ES-I3 (cell line): ENCODE results near the gene COL1A2.
A peak's percentile ranks its signal among the peaks of the same experiment; 100 is the strongest.

Experiments
- H3K36me3 ChIP-seq: 2 replicates; pipeline ENCODE4 v1.6.1; 2013; ENCODE audit warnings: mild to moderate bottlenecking, low read length, control low read depth, moderate library complexity; ENCODE audit not compliant: insufficient read depth
- H3K4me1 ChIP-seq: 2 replicates; pipeline ENCODE4 v1.6.1; 2013; ENCODE audit warnings: mild to moderate bottlenecking, control low read depth, low read length; ENCODE audit not compliant: insufficient read depth
- H3K9ac ChIP-seq: 2 replicates; pipeline ENCODE4 v1.6.1; 2013; ENCODE audit warnings: low read depth, mild to moderate bottlenecking, low read length, moderate library complexity
- H3K9me3 ChIP-seq: 2 replicates; pipeline ENCODE4 v1.6.1; 2013; ENCODE audit warnings: mild to moderate bottlenecking, low read length, moderate library complexity; ENCODE audit not compliant: control insufficient read depth, insufficient read depth

COL1A2 gene

DNA sequence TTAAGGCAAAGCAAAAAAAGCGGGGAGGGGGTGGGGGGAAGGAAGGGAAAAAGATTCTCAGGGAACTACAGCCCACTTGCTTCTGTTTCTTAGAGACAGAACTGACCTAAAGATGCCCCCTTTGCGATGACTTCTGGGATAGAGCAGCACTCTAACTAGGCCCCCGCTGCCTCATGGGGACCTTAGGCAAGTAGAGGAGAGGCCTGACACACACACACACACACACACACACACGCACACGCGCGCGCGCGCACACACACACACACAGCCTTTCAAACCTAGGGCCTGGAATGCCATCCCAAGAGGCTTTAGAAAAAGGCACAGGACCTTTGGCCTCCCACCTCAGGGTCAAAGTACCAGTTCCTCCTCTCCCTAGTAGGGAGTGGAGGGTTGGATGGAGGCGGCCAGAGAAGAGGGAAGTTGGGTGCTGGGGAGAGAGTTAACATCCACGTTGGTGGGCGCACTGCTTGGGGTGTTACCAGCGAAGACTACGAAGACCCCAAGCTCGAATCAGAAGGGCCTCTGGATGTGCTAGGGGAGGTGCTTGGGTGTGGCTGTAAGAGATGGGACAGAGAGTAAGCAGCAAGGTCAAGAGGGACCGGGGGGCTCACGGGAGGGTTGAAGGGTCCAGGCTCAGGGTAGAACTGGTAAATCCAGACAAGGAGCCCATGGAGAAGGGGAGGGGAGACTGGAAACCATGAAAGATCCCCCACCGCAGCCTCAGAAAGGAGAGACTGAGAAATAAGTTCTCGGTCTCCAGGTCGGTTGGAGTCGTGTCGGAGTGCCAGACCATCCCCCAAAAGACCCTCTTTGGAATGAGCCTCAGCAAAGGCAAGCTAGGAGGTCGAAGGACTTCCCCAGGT is 1.2 kb upstream of the COL1A2 start:
- H3K9me3 ChIP-seq: no peaks in the 10 kb centered on the region
- peaks cover 8% of the 10 kb centered on the region for H3K4me1 ChIP-seq
- peak overlapping the region; percentile 49 for H3K9ac ChIP-seq
- no peaks in the 10 kb centered on the region for H3K36me3 ChIP-seq

DNA sequence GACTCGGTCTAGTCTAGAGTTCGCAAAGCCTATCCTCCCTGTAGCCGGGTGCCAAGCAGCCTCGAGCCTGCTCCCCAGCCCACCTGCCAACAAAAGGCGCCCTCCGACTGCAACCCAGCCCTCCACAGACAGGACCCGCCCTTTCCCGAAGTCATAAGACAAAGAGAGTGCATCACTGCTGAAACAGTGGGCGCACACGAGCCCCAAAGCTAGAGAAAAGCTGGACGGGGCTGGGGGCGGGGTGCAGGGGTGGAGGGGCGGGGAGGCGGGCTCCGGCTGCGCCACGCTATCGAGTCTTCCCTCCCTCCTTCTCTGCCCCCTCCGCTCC is 622 bp upstream of the COL1A2 start:
- Histone ChIP-seq H3K9ac (peak overlapping the region; percentile 93), H3K36me3 (no peaks in the 10 kb centered on the region), H3K4me1 (peaks cover 8% of the 10 kb centered on the region), H3K9me3 (no peaks in the 10 kb centered on the region)

DNA sequence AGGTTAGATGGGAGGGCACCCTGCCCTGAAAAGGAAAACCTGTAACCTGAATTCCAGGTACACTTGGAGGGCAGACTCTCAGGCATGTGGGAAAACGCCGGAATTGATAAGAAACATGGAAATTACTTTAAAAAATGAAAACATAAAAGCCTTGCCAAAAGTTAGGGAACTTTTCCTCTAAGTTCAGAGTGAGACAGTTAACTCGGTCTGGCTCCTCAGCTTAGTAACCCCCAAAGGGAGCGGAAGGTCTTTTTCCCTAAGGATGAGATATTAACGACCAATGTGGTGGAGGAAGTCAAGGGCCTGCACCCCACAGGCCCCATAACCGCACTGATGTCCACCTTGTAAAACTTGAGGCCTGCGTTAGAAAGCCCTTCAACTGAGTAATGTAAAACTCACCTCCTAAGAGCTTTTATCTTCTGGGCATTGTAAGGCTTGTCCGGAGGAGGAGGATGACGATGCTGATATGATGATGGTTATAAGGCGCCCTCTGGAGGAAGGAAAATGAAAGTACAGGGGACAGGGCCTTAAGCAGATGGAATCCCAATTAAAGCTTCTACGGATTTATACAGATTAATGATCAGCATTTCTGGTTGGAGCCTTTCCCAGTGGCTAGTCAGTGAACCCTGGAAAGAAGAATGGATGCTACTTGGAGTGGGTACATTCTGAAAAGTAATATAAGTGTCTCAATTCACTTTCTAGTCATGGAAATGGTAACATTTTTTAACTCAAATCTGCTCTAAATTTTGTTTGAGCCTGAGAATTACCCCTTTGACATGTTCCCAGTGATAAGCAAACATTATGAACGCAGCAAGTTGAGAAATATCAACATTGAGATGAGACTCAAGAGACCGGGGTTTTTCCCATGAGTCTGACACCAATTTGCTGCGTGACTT is 694 bp downstream of the COL1A2 start:
- H3K9ac ChIP-seq: peak overlapping the region; percentile 93
- H3K4me1 ChIP-seq: peaks cover 8% of the 10 kb centered on the region
- H3K9me3 ChIP-seq: no peaks in the 10 kb centered on the region
- 0 out of 2 replicates have a peak, but pooled peaks cover 3% of the 10 kb centered on the region for H3K36me3 ChIP-seq

DNA sequence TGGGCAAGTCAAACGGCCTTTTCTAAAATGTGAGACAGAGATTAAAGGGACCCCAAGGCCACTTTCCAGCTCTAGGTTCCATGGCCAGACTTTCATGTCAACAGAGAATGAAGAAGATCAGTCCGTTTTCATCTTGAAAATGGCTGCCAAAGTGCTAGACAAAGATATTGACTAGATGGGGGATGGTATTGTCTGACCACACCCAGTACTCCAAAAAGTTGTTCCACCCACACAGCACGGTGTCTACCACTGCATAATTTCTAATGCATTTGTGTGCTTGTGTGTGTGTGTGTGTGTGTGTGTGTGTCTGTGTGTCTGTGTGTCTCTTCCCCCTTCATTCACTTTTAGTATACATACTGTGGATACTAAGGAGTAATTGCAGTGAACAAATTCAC is 1.3 kb downstream of the COL1A2 start:
- Histone ChIP-seq H3K9ac (peak overlapping the region; percentile 93), H3K9me3 (no peaks in the 10 kb centered on the region), H3K36me3 (0 out of 2 replicates have a peak, but pooled peaks cover 3% of the 10 kb centered on the region), H3K4me1 (peaks cover 8% of the 10 kb centered on the region)

DNA sequence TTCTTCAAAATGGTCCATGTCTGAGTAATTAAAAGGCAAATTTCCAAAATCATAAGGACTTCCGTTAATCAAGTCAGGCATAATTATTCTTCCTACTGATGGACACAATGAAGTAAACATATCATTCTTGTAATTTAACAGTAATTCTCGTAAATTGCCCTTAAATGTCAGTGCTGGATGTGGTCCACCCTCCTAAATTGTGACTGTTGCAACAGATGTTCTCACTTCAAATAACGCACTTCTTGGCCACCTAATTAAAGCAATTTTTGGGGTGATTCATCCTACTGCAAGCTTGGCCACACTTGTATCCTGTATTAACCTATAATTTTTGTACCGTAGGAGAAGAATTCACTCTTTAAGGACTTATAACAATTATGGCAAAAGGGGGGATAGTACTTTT is 1.9 kb downstream of the COL1A2 start:
- 0 out of 2 replicates have a peak, but pooled peaks cover 3% of the 10 kb centered on the region for H3K36me3 ChIP-seq
- peak overlapping the region; percentile 93; the same call in 1 of the 2 replicates for H3K9ac ChIP-seq

DNA sequence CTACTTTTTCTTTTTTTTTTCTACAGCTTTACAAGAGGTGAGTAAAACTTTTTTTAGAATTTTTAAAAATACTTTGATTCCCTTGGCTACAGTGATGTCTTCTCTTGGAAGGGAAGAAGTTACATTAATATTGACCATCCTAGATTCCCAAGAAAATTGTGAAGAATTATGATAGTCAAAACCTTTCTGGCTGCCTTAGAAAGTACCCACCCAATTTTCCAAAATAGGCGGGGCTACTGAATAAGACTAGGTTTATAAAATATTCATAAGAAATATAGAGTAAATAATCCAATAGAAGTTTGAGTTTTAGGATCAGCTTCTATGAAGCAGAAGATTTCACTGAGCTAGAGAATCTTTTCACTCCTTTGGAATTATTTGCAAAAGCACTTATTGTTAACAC is 3.0 kb downstream of the COL1A2 start:
- Histone ChIP-seq H3K4me1 (peaks cover 2% of the 10 kb centered on the region; the same call in 1 of the 2 replicates), H3K9ac (no peak overlapping the region), H3K9me3 (no peaks in the 10 kb centered on the region), H3K36me3 (0 out of 2 replicates have a peak, but pooled peaks cover 3% of the 10 kb centered on the region)

More for the DNA sequence above, 1.9 kb downstream of the COL1A2 start:
- Histone ChIP-seq H3K4me1 (peaks cover 8% of the 10 kb centered on the region), H3K9me3 (no peaks in the 10 kb centered on the region)

DNA sequence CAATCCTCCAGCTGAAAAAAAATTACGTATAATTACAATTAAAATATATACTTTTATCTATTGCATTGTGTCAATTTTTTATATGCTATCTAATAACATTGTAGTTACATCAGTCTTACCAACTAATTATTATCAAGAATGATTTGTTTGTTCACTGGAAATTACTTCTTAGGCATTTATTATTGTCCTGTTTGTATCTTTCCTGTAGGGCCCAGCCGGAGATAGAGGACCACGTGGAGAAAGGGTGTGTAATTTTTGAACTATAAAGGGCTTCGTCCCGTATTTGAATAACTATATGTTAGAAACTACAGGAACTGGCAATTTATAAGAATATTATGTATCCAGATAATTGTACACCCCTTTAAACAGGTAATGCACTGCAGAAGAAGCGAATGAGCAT is 4.1 kb downstream of the COL1A2 start:
- Histone ChIP-seq H3K9ac (no peak overlapping the region), H3K4me1 (no peaks in the 10 kb centered on the region; the same call in 1 of the 2 replicates), H3K36me3 (peaks cover 3% of the 10 kb centered on the region; the same call in 1 of the 2 replicates), H3K9me3 (no peaks in the 10 kb centered on the region)

DNA sequence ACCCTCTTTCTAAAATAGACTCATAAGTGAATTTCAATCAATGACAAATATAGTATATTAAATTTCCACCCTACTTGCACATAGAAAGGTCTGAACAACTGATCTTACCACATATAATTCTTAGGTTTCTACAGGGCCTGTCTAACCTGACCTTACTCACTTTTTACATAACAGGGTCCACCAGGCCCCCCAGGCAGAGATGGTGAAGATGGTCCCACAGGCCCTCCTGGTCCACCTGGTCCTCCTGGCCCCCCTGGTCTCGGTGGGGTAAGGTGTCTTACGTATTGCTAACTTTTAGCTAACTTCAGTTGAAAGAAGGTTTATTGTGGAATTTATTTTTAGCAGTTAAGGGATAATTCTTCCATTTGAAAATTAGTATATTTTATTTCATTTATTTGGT is 5.3 kb downstream of the COL1A2 start:
- Histone ChIP-seq H3K9ac (no peak overlapping the region), H3K4me1 (no peaks in the 10 kb centered on the region; the same call in 1 of the 2 replicates), H3K9me3 (no peaks in the 10 kb centered on the region), H3K36me3 (peaks cover 3% of the 10 kb centered on the region; the same call in 1 of the 2 replicates)

DNA sequence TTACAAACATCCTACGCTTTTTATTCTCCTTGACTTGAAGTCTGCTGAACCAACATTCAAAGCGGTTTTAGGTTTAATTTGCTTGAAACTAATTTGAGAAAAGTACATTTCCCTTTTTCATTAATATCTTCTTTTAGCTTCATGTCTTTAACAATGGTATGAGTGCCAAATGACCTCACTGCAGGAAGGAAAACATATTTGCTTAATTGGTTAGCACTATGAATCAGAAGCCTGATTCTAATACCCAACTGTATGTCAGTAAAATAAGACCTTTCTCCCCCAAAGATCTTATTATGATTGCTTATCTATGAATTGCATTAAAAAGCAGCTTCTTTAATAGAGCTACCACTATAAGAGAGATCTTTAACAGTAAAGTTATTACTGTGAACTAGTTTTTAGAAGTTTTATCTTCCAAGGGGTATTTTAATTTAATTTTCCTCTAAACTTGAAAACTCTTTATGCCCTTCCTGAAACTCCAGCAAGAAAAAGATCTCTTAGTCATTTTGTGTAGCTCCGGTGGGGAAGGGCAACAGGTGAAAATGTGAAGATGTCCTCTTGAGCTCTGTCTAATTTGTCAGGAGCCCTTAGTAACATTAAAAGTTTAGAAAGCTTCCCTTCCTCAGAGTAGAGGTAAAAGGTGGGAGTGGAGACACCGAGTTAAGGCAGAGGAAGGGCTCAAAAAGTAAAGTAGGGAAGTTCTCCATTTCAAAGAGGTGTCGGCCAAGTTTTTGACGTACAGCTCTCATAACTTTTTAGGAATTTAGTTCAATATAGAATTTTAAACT is 6.1 kb downstream of the COL1A2 start:
- H3K9ac ChIP-seq: no peak overlapping the region

DNA sequence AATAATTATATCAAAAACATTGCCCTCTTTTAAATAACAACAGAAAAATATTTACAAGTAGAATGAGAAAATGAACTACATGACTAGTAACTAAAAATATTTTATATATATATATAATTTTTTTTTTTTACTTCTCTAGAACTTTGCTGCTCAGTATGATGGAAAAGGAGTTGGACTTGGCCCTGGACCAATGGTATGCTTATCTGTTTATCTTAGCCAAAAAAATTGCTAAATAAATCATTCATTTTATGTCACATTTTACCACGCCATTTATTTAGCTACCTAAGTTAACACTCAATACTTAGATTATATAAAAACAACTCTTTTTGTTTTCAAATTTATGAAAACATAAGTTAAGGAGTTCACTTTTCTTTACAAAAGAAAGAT is 6.7 kb downstream of the COL1A2 start:
- no peaks in the 10 kb centered on the region for H3K9me3 ChIP-seq
- no peak overlapping the region for H3K9ac ChIP-seq

More for the DNA sequence above, 6.1 kb downstream of the COL1A2 start:
- Histone ChIP-seq H3K4me1 (no peaks in the 10 kb centered on the region; the same call in 1 of the 2 replicates), H3K9me3 (no peaks in the 10 kb centered on the region), H3K36me3 (peaks cover 3% of the 10 kb centered on the region; the same call in 1 of the 2 replicates)

DNA sequence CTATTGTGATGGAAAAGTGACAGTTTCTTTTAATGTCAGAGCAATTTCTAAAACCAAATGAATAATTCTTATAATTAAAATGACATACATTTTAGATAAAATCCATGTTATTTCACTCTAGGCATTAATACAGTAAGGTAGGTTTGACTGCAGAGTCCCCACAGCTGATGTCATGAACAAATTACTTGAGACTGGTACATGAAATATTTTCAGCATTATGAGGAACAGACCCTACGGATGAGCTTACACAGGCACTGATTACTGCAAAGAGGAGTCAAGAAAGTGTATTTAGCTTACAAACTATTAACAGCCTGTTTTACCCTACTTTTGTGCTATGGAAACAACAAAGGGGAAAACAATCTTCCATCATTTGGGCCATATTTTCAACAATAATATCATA is 8.9 kb downstream of the COL1A2 start:
- Histone ChIP-seq H3K9me3 (no peaks in the 10 kb centered on the region), H3K9ac (no peak overlapping the region), H3K36me3 (peaks cover 10% of the 10 kb centered on the region; the same call in 1 of the 2 replicates), H3K4me1 (no peaks in the 10 kb centered on the region)

More for the DNA sequence above, 6.7 kb downstream of the COL1A2 start:
- Histone ChIP-seq H3K4me1 (no peaks in the 10 kb centered on the region), H3K36me3 (peaks cover 5% of the 10 kb centered on the region; the same call in 1 of the 2 replicates)

DNA sequence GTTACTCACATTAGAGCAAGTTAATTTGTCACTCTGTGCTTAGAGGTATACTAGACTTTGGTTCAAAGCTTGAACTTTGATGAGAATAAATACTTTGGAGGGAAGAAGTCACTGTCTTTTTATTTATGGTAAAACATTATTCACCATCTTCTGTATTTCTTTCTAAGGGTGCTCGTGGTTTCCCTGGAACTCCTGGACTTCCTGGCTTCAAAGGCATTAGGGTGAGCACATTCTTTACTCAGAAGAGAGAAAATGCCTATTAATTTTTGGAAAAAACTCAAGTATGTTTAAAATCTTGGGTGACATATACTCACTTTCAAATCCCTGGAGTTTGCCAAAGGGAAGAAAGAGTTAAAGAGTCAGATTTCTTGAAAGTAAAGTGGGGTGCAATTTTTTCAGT is 10.8 kb downstream of the COL1A2 start:
- Histone ChIP-seq H3K9ac (no peak overlapping the region), H3K36me3 (peaks cover 10% of the 10 kb centered on the region; the same call in 1 of the 2 replicates), H3K9me3 (no peaks in the 10 kb centered on the region), H3K4me1 (no peaks in the 10 kb centered on the region)

DNA sequence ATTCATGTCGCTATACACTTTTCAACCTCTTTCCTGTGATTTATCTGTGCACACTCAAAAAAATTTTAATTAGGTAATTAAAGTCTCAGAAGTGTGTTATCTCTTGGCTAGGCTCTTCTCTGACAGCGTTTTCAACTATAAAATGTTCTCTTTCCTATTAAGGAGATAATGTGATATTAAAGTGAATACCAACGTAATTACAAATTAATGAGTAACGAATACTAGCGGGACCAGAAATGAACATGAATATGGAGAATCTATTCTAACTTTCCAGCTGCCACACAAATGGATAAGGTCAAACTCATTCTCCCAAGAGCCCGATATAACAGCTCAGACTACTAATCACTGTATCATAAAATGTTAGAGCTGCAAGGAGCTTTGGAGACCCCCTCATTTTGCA is 12.0 kb downstream of the COL1A2 start:
- H3K36me3 ChIP-seq: peaks cover 12% of the 10 kb centered on the region; the same call in 1 of the 2 replicates
- no peaks in the 10 kb centered on the region for H3K4me1 ChIP-seq
- H3K9ac ChIP-seq: no peak overlapping the region
- no peaks in the 10 kb centered on the region for H3K9me3 ChIP-seq
